NCI-H69 (cell line): Measurements from ENCODE around the gene MIDN.

Experiments
- DNase-seq: peaks from one replicate; lab custom pipeline; 2025; lab: John Stamatoyannopoulos, UW

MIDN gene

GRCh38 chr19:1220976-1221903 lies 27.1 kb upstream of the MIDN start:
- no peak for DNase-seq

GRCh38 chr19:1221904-1222255 lies 26.5 kb upstream of the MIDN start:
- DNase-seq = no peak

- no peak for DNase-seq
Observed at GRCh38 chr19:1222394-1222793, 26.0 kb upstream of the MIDN start.

GRCh38 chr19:1223018-1223855 lies 25.1 kb upstream of the MIDN start:
- DNase-seq = peak; percentile 42

GRCh38 chr19:1224047-1224825 lies 24.1 kb upstream of the MIDN start:
- no peak for DNase-seq

GRCh38 chr19:1224847-1225246 lies 23.5 kb upstream of the MIDN start:
- no peak for DNase-seq

- DNase-seq = no peak
Observed at GRCh38 chr19:1225440-1226226, 22.8 kb upstream of the MIDN start.

- DNase-seq = no peak
Observed at GRCh38 chr19:1226227-1226518, 22.2 kb upstream of the MIDN start.

GRCh38 chr19:1226522-1227303 lies 21.7 kb upstream of the MIDN start:
- no peak for DNase-seq

GRCh38 chr19:1227304-1228054 lies 20.9 kb upstream of the MIDN start:
- no peak for DNase-seq

GRCh38 chr19:1228161-1228957 lies 20.0 kb upstream of the MIDN start:
- DNase-seq = no peak

GRCh38 chr19:1229056-1229923 lies 19.1 kb upstream of the MIDN start:
- DNase-seq = no peak

- no peak for DNase-seq
Observed at GRCh38 chr19:1229924-1230782, 18.2 kb upstream of the MIDN start.

- no peak for DNase-seq
Observed at GRCh38 chr19:1230783-1231489, 17.4 kb upstream of the MIDN start.

- no peak for DNase-seq
Observed at GRCh38 chr19:1231729-1232637, 16.4 kb upstream of the MIDN start.

GRCh38 chr19:1232652-1233072 lies 15.7 kb upstream of the MIDN start:
- no peak for DNase-seq
